ENCODE results near the gene RMND1. TPM values are rescaled to one million over a fixed set of nuclear protein-coding genes. Genes with fewer than 3 reads are reported as not detected.

The RMND1 gene
- total RNA-seq, 2 experiments from 2014 or later = 6.5 to 7.5 TPM

- Mint-ChIP-seq H3K9me3 (no peaks in the 10 kb centered on the region), H3K27me3 (no peaks in the 10 kb centered on the region), H3K36me3 (ENCODE audit: low read depth) (peaks cover 30% of the 10 kb centered on the region), H3K27ac (no peak overlapping the region), H3K4me1 (ENCODE audit: low read depth) (peaks cover 52% of the 10 kb centered on the region), H3K4me3 (no peak overlapping the region)
- peaks cover 25% of the 10 kb centered on the region for H3K36me3 ChIP-seq (ENCODE audit: insufficient read depth, low read length)
- H3K4me3 ChIP-seq (ENCODE audit: low read length) = no peak overlapping the region
- H3K9me3 ChIP-seq (ENCODE audit: control insufficient read depth in 1 of 2, insufficient read depth in 1 of 2, low read length in 2 of 2) = no peaks in the 10 kb centered on the region
- CTCF ChIA-PET = interaction anchor here (0.9 to 2.7 kb wide), 5 partner anchors 11 to 45 kb away, joined by 3 to 11 read pairs (median 3); partner anchors contain the start of gene RMND1
- ATAC-seq (ENCODE audit: poor library complexity) (peak; percentile 66), DNase-seq (peak in 3 of 14 experiments; percentile 46 to 67 (median 66))
- no peak overlapping the region for H3K27ac ChIP-seq (ENCODE audit: low read depth in 1 of 2, low read length in 2 of 2)
- POLR2A ChIA-PET = interaction anchor here (0.8 to 2.2 kb wide), 5 partner anchors 11 to 51 kb away, joined by 3 to 11 read pairs (median 4); partner anchors contain the start of gene RMND1
- peaks cover 6% of the 10 kb centered on the region for H3K4me1 ChIP-seq (ENCODE audit: insufficient read depth, low read length)
- peak; percentile 65 for TF ChIP-seq CTCF (IDR thresholded peaks at IDR 0.05)
- H3K27me3 ChIP-seq (ENCODE audit: control insufficient read depth in 1 of 2, insufficient read depth in 2 of 2, low read length in 2 of 2) = no peaks in the 10 kb centered on the region
- intact Hi-C loops (cut with DNase I, micrococcal nuclease) = loop anchor here (1.0 to 10.0 kb wide), 4 partner anchors 34 to 828 kb away; no protein-coding TSS in a partner anchor
Observed at GRCh38 chr6:151440930-151441329, 11.0 kb downstream of the RMND1 start.

- Mint-ChIP-seq H3K36me3 (ENCODE audit: low read depth) (peaks cover 32% of the 10 kb centered on the region), H3K4me1 (ENCODE audit: low read depth) (peaks cover 52% of the 10 kb centered on the region), H3K27me3 (no peaks in the 10 kb centered on the region), H3K4me3 (no peak overlapping the region), H3K9me3 (no peaks in the 10 kb centered on the region), H3K27ac (no peak overlapping the region)
- Histone ChIP-seq H3K4me3 (ENCODE audit: low read length) (no peak overlapping the region), H3K4me1 (ENCODE audit: insufficient read depth, low read length) (peaks cover 6% of the 10 kb centered on the region), H3K27ac (ENCODE audit: low read depth in 1 of 2, low read length in 2 of 2) (no peak overlapping the region), H3K9me3 (ENCODE audit: control insufficient read depth in 1 of 2, insufficient read depth in 1 of 2, low read length in 2 of 2) (no peaks in the 10 kb centered on the region), H3K36me3 (ENCODE audit: insufficient read depth, low read length) (peaks cover 23% of the 10 kb centered on the region), H3K27me3 (ENCODE audit: control insufficient read depth in 1 of 2, insufficient read depth in 2 of 2, low read length in 2 of 2) (no peaks in the 10 kb centered on the region)
- intact Hi-C loops (cut with DNase I, micrococcal nuclease) = loop anchor here (1.0 to 10.0 kb wide), 3 partner anchors 35 to 828 kb away; no protein-coding TSS in a partner anchor
- no peak for TF ChIP-seq CTCF (IDR thresholded peaks at IDR 0.05)
- POLR2A ChIA-PET = interaction anchor here (0.8 to 2.2 kb wide), 5 partner anchors 11 to 51 kb away, joined by 3 to 11 read pairs (median 7); partner anchors contain the start of gene RMND1
- no peak for ATAC-seq (ENCODE audit: poor library complexity)
- peak in 1 of 14 experiments; percentile 37 for DNase-seq
- CTCF ChIA-PET = interaction anchor here (0.9 to 2.7 kb wide), 2 partner anchors 35 to 42 kb away, joined by 3 to 11 read pairs; no protein-coding TSS in a partner anchor
Observed at GRCh38 chr6:151440498-151440897, 11.4 kb downstream of the RMND1 start.

- Histone ChIP-seq H3K9me3 (ENCODE audit: control insufficient read depth in 1 of 2, insufficient read depth in 1 of 2, low read length in 2 of 2) (no peaks in the 10 kb centered on the region), H3K27me3 (ENCODE audit: control insufficient read depth in 1 of 2, insufficient read depth in 2 of 2, low read length in 2 of 2) (no peaks in the 10 kb centered on the region), H3K36me3 (ENCODE audit: insufficient read depth, low read length) (peaks cover 16% of the 10 kb centered on the region), H3K4me3 (ENCODE audit: low read length) (no peak overlapping the region), H3K4me1 (ENCODE audit: insufficient read depth, low read length) (peaks cover 6% of the 10 kb centered on the region), H3K27ac (ENCODE audit: low read depth in 1 of 2, low read length in 2 of 2) (no peak overlapping the region)
- Mint-ChIP-seq H3K4me3 (no peak overlapping the region), H3K27ac (no peak overlapping the region), H3K27me3 (no peaks in the 10 kb centered on the region), H3K4me1 (ENCODE audit: low read depth) (peaks cover 42% of the 10 kb centered on the region), H3K36me3 (ENCODE audit: low read depth) (peaks cover 34% of the 10 kb centered on the region), H3K9me3 (no peaks in the 10 kb centered on the region)
- no peak for TF ChIP-seq CTCF (IDR thresholded peaks at IDR 0.05)
- POLR2A ChIA-PET = interaction anchor here (0.9 kb wide), 2 partner anchors 14 to 36 kb away, joined by 3 read pairs; partner anchors contain the start of gene RMND1
- ATAC-seq (ENCODE audit: poor library complexity) (no peak), DNase-seq (no peak)
- CTCF ChIA-PET = interaction anchor here (0.9 to 1.0 kb wide), 2 partner anchors 14 to 31 kb away, joined by 3 read pairs; partner anchors contain the start of gene RMND1
- intact Hi-C loops (cut with DNase I, micrococcal nuclease) = no loop called here
Observed at GRCh38 chr6:151437401-151437800, 14.5 kb downstream of the RMND1 start.
